GM23338 (cell line): ENCODE measurements around the gene FRMD4A. TPM values are rescaled to one million over a fixed set of nuclear protein-coding genes. Genes with fewer than 3 reads are reported as not detected.

Source experiments
- ATAC-seq: fragments of 200-7000 bp; cut with Tn5 transposase; 3 replicates; pipeline ENCODE4 v1.9.1; 2020
- DNase-seq: peaks from one replicate; pipeline ENCODE4 v3.0.0-alpha.2; 2015; ENCODE audit warnings: low spot score
- H2AFZ ChIP-seq: fragments of 200-600 bp; sonication (generic); 2 replicates; pipeline ENCODE4 v1.8.0; 2016; ENCODE audit warnings: antibody characterized with exemption, mild to moderate bottlenecking, moderate library complexity
- H3F3A ChIP-seq: fragments of 200-600 bp; sonication (generic); replicated peaks from 2 replicates; pipeline ENCODE4 v1.8.0; 2017; ENCODE audit warnings: antibody characterized with exemption, mixed run types, low read depth
- H3K27ac ChIP-seq: fragments of 200-600 bp; sonication (generic); 2 replicates; pipeline ENCODE4 v1.6.1; 2016; ENCODE audit warnings: low read depth
- H3K27me3 ChIP-seq: fragments of 200-600 bp; sonication (generic); 2 replicates; pipeline ENCODE4 v1.8.0; 2016; ENCODE audit warnings: mild to moderate bottlenecking, mixed run types, moderate library complexity; ENCODE audit not compliant: insufficient read depth
- H3K36me3 ChIP-seq: fragments of 200-600 bp; sonication (generic); 2 replicates; pipeline ENCODE4 v1.8.0; 2016; ENCODE audit warnings: mild to moderate bottlenecking; ENCODE audit not compliant: insufficient read depth
- H3K4me1 ChIP-seq: fragments of 200-600 bp; sonication (generic); 2 replicates; pipeline ENCODE4 v1.8.0; 2016; ENCODE audit warnings: mild to moderate bottlenecking, moderate library complexity; ENCODE audit not compliant: insufficient read depth
- H3K4me2 ChIP-seq: fragments of 200-600 bp; sonication (generic); 2 replicates; pipeline ENCODE4 v1.7.1; 2017; ENCODE audit warnings: mixed run types
- H3K4me3 ChIP-seq: fragments of 200-600 bp; sonication (generic); 2 replicates; pipeline ENCODE4 v1.6.1; 2016; ENCODE audit warnings: mixed run types
- H3K79me2 ChIP-seq: fragments of 200-600 bp; sonication (generic); replicated peaks from 2 replicates; pipeline ENCODE4 v1.8.0; 2017; ENCODE audit warnings: mild to moderate bottlenecking; ENCODE audit not compliant: insufficient read depth
- H3K9me2 ChIP-seq: fragments of 200-600 bp; sonication (generic); 2 replicates; pipeline ENCODE4 v1.8.0; 2017; ENCODE audit not compliant: insufficient read depth
- H4K20me1 ChIP-seq: fragments of 200-600 bp; sonication (generic); replicated peaks from 2 replicates; pipeline ENCODE4 v1.8.0; 2017; ENCODE audit warnings: mild to moderate bottlenecking; ENCODE audit not compliant: insufficient read depth
- H3K27ac Mint-ChIP-seq: 2 replicates; pipeline ENCODE4 v1.8.0; 2020; ENCODE audit warnings: inconsistent platforms, mild to moderate bottlenecking, moderate library complexity, mixed read lengths
- H3K27me3 Mint-ChIP-seq: 3 replicates; pipeline ENCODE4 v1.8.0; 2022; ENCODE audit warnings: low read depth, mild to moderate bottlenecking, moderate library complexity, mixed read lengths, inconsistent platforms; ENCODE audit not compliant: insufficient read depth, poor library complexity
- H3K36me3 Mint-ChIP-seq: 3 replicates; pipeline ENCODE4 v1.8.0; 2021; ENCODE audit warnings: low read depth, mild to moderate bottlenecking, inconsistent platforms, moderate library complexity, mixed read lengths
- H3K4me1 Mint-ChIP-seq: 3 replicates; pipeline ENCODE4 v1.8.0; 2020; ENCODE audit warnings: mild to moderate bottlenecking, inconsistent platforms, mixed read lengths
- H3K4me3 Mint-ChIP-seq: 3 replicates; pipeline ENCODE4 v1.8.0; 2021; ENCODE audit warnings: moderate library complexity, mild to moderate bottlenecking, inconsistent platforms, mixed read lengths
- H3K9me3 Mint-ChIP-seq: 3 replicates; pipeline ENCODE4 v1.8.0; 2020; ENCODE audit warnings: moderate library complexity, mild to moderate bottlenecking, inconsistent platforms, mixed read lengths
- CREB1 ChIP-seq: fragments of 250-450 bp; sonication (Bioruptor Pico); IDR thresholded peaks from 2 replicates; pipeline ENCODE4 v1.5.0; 2020; ENCODE audit warnings: low read depth, mild to moderate bottlenecking, moderate library complexity
- CTCF ChIP-seq, 2 experiments: fragments of 200-600 bp in 1 of 2; sonication (generic) in 1 of 2; conservative IDR thresholded peaks; 2 replicates each; pipeline versions ENCODE4 v1.5.1 to v1.6.1; 2016 to 2017; ENCODE audit warnings: antibody characterized with exemption in 2 of 2, low read depth in 2 of 2, mild to moderate bottlenecking in 2 of 2, moderate library complexity in 1 of 2
- ETS1 ChIP-seq: IDR thresholded peaks from 2 replicates; pipeline ENCODE4 v1.6.1; 2016; ENCODE audit warnings: antibody characterized with exemption
- EZH2phosphoT487 ChIP-seq: fragments of 200-600 bp; sonication (generic); IDR thresholded peaks from one replicate; pipeline ENCODE4 v1.8.1; 2018; ENCODE audit warnings: antibody characterized with exemption; ENCODE audit not compliant: unreplicated experiment
- JUNB ChIP-seq: IDR thresholded peaks from one replicate; pipeline ENCODE4 v1.6.1; 2016; ENCODE audit warnings: antibody characterized with exemption; ENCODE audit not compliant: unreplicated experiment
- NANOG ChIP-seq: IDR thresholded peaks from 2 replicates; pipeline ENCODE4 v1.6.1; 2016; ENCODE audit warnings: antibody characterized with exemption, borderline replicate concordance
- POLR2AphosphoS5 ChIP-seq: IDR thresholded peaks from 2 replicates; pipeline ENCODE4 v1.6.1; 2016; ENCODE audit warnings: antibody characterized with exemption, low read depth
- REST ChIP-seq: IDR thresholded peaks from one replicate; pipeline ENCODE4 v1.6.1; 2018; ENCODE audit warnings: antibody characterized with exemption; ENCODE audit not compliant: unreplicated experiment
- STAT1 ChIP-seq: IDR thresholded peaks from one replicate; pipeline ENCODE4 v1.6.1; 2016; ENCODE audit warnings: antibody characterized with exemption; ENCODE audit not compliant: unreplicated experiment
- ZNF114 ChIP-seq: fragments of 250-450 bp; sonication (Bioruptor Pico); IDR thresholded peaks from 2 replicates; pipeline ENCODE4 v1.5.0; 2020; ENCODE audit warnings: mild to moderate bottlenecking, moderate library complexity
- ZNF331 ChIP-seq: fragments of 250-450 bp; sonication (Bioruptor Pico); IDR thresholded peaks from 2 replicates; pipeline ENCODE4 v1.5.0; 2020; ENCODE audit warnings: low read depth, mild to moderate bottlenecking, moderate library complexity
- polyA plus RNA-seq: library from polyadenylated mRNA; unstranded; fragments of >200 nt; fragmentation: Nextera tagmentation; extraction: Ambion mirVana; gene quantifications from 2 replicates; pipeline ENCODE4 v1.2.1, GENCODE V29; 2016
- total RNA-seq: library from RNA; depleted of rRNA; stranded (reverse); fragments of >200 nt; shearing (Covaris generic); gene quantifications from 2 replicates; pipeline ENCODE4 v1.2.3, GENCODE V29; 2014

Gene FRMD4A
- total and polyA plus RNA-seq, 2 experiments from 2014 or later: 14.0 to 20.1 TPM

GRCh38 chr10:14195433-14195832 lies 135.3 kb downstream of the FRMD4A start (continued):
- TF ChIP-seq REST (no peak), ETS1 (no peak), CREB1 (CRISPR knock-in tag) (no peak), CTCF (conservative IDR thresholded peaks at IDR 0.05; ENCODE audit: low read depth in 2 of 2) (no peak), EZH2phosphoT487 (no peak), ZNF331 (CRISPR knock-in tag) (no peak), POLR2AphosphoS5 (no peak), NANOG (no peak)

- peaks cover 2% of the 10 kb centered on the region for H3K27me3 Mint-ChIP-seq
- ATAC-seq: no peak
- no peak overlapping the region for H3K4me3 Mint-ChIP-seq
- no peaks in the 10 kb centered on the region for H3K36me3 ChIP-seq
- no peaks in the 10 kb centered on the region for H3K36me3 Mint-ChIP-seq
- no peak overlapping the region for H2AFZ ChIP-seq
- no peak for DNase-seq
- no peak overlapping the region for H3K4me2 ChIP-seq
- no peak overlapping the region for H3K27ac ChIP-seq
- H3K4me3 ChIP-seq: no peak overlapping the region
- H4K20me1 ChIP-seq: no peaks in the 10 kb centered on the region
- H3F3A ChIP-seq: 0 out of 2 replicates have a peak, but pooled peaks cover under 1% of the 10 kb centered on the region
- H3K9me2 ChIP-seq: peaks cover 4% of the 10 kb centered on the region; the same call in 1 of the 2 replicates
- no peaks in the 10 kb centered on the region for H3K79me2 ChIP-seq
- H3K27ac Mint-ChIP-seq: no peak overlapping the region
- peaks cover 12% of the 10 kb centered on the region; the same call in 1 of the 2 replicates for H3K4me1 ChIP-seq
- H3K9me3 Mint-ChIP-seq: no peaks in the 10 kb centered on the region
- H3K4me1 Mint-ChIP-seq: peaks cover 22% of the 10 kb centered on the region
- H3K27me3 ChIP-seq: no peaks in the 10 kb centered on the region
- TF ChIP-seq ZNF331 (CRISPR knock-in tag): no peak
- TF ChIP-seq ETS1: no peak
- no peak for TF ChIP-seq STAT1
- no peak for TF ChIP-seq ZNF114 (CRISPR knock-in tag)
- TF ChIP-seq CREB1 (CRISPR knock-in tag): no peak
- TF ChIP-seq JUNB: no peak
- TF ChIP-seq CTCF (conservative IDR thresholded peaks at IDR 0.05; ENCODE audit: low read depth in 2 of 2): no peak
These were observed 138.0 kb downstream of the FRMD4A start for GRCh38 chr10:14192746-14193145.
